ENCODE results near the gene VPS11. TPM values are rescaled to one million over a fixed set of nuclear protein-coding genes. Genes with fewer than 3 reads are reported as not detected.

VPS11 gene
- total RNA-seq, 1 experiment from 2014 or later, result 18.6 TPM

- H3K36me3 Mint-ChIP-seq (ENCODE audit: insufficient read depth in 1 of 3, low read depth in 3 of 3), result peaks cover 59 to 79% (median 69%) of the 10 kb centered on the region in 3 experiments
- Histone ChIP-seq H3K18ac (ENCODE audit: insufficient read length, low read depth, low read length) (no peak overlapping the region), H3K9ac (ENCODE audit: extremely low read depth, insufficient read length, low read length) (no peak overlapping the region), H4K5ac (ENCODE audit: insufficient read length, low read depth, low read length) (no peak overlapping the region), H4K8ac (replicated peaks; ENCODE audit: insufficient read length, low read depth, low read length) (no peak overlapping the region), H2BK5ac (ENCODE audit: insufficient read length, low read length) (no peak overlapping the region), H2BK120ac (ENCODE audit: low read depth, low read length, poor library complexity, severe bottlenecking) (no peak overlapping the region), H2AK5ac (ENCODE audit: insufficient read length, low read length) (no peak overlapping the region), H3K14ac (ENCODE audit: insufficient read depth, low read length) (no peak overlapping the region), H3K56ac (ENCODE audit: insufficient read length, low read depth, low read length) (no peak overlapping the region), H3K23me2 (ENCODE audit: insufficient read length, low read depth, low read length, poor library complexity, severe bottlenecking) (no peaks in the 10 kb centered on the region), H3K4me2 (ENCODE audit: insufficient read depth, insufficient read length, low read length) (no peak overlapping the region), H3K27me3 (ENCODE audit: insufficient read depth, low read length) (no peaks in the 10 kb centered on the region), H2AFZ (ENCODE audit: low read length) (no peak overlapping the region), H3K23ac (ENCODE audit: insufficient read length, low read depth, low read length) (no peak overlapping the region), H3T11ph (ENCODE audit: low read length) (no peak overlapping the region), H3K4ac (ENCODE audit: low read depth, low read length) (no peak overlapping the region), H3K79me2 (ENCODE audit: insufficient read depth, low read length) (no peaks in the 10 kb centered on the region), H4K91ac (ENCODE audit: insufficient read length, low read depth, low read length) (no peak overlapping the region), H3K4me1 (ENCODE audit: insufficient read depth, low read length) (no peaks in the 10 kb centered on the region), H2BK20ac (ENCODE audit: low read depth, low read length, poor library complexity, severe bottlenecking) (no peak overlapping the region), H3K27ac (ENCODE audit: insufficient read length, low read depth, low read length) (no peak overlapping the region), H3K79me1 (ENCODE audit: insufficient read depth, low read depth, low read length, poor library complexity, severe bottlenecking) (no peaks in the 10 kb centered on the region), H2BK15ac (ENCODE audit: low read depth, low read length) (no peak overlapping the region), H2BK12ac (ENCODE audit: insufficient read length, low read depth, low read length) (no peak overlapping the region), H4K20me1 (ENCODE audit: control insufficient read depth, insufficient read depth, insufficient read length) (no peaks in the 10 kb centered on the region), H3K9me3 (ENCODE audit: control insufficient read depth, low read depth, low read length) (no peaks in the 10 kb centered on the region)
- WGBS (ENCODE audit: extremely low coverage, insufficient read length, low lambda C conversion rate), result no CpG with 5 or more reads among the region's 6 CpGs
- H3K4me1 Mint-ChIP-seq, result peaks cover 2 to 13% of the 10 kb centered on the region in 2 experiments; a peak in 3 of 4 replicates
- DNase-seq, result no peak
- no peak overlapping the region for H3K4me3 Mint-ChIP-seq
- no peak for TF ChIP-seq CTCF (conservative IDR thresholded peaks at IDR 0.05)
- H3K27me3 Mint-ChIP-seq (ENCODE audit: low read depth), result no peaks in the 10 kb centered on the region
- no peaks in the 10 kb centered on the region for H3K9me3 Mint-ChIP-seq
- H3K27ac Mint-ChIP-seq, result no peak overlapping the region; a peak in 1 of 7 replicates
Measured at GRCh38 chr11:119047205-119047604, 20.4 kb upstream of the VPS11 start.

Data from H9 (cell line).